ENCODE data around the gene MMD.

MMD gene

DNA sequence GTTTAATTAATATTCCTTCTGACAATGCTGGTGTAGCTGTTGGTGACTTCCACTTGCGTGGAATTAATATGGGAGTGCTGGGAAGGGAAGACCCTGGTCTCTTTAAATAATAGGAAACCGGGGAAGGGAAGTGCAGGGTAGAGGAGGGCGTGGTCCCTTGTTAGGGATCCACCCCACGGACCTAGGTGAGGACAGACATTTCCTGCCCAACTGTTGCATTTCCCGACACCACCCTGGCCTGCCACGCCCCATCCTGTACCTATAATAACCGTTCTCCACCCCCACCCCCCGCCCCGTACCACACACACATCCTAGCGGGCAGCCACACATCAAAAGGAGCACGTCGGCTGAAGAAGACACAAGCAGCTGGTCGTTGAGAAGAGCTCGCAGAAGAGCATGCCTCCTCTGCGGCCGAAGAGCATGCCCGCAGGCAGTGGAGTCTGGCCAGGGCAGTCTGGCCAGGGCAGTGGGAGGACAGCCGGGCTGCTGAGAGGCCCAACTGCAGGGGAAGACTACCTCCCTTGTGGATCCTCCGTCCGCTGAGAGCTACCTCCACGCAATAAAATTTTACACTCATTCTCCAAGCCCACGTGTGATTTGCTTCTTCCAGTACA is 36.8 kb upstream of the MMD start:
- TF ChIP-seq, protein P1, sequence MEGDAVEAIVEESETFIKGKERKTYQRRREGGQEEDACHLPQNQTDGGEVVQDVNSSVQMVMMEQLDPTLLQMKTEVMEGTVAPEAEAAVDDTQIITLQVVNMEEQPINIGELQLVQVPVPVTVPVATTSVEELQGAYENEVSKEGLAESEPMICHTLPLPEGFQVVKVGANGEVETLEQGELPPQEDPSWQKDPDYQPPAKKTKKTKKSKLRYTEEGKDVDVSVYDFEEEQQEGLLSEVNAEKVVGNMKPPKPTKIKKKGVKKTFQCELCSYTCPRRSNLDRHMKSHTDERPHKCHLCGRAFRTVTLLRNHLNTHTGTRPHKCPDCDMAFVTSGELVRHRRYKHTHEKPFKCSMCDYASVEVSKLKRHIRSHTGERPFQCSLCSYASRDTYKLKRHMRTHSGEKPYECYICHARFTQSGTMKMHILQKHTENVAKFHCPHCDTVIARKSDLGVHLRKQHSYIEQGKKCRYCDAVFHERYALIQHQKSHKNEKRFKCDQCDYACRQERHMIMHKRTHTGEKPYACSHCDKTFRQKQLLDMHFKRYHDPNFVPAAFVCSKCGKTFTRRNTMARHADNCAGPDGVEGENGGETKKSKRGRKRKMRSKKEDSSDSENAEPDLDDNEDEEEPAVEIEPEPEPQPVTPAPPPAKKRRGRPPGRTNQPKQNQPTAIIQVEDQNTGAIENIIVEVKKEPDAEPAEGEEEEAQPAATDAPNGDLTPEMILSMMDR (IDR thresholded peaks at IDR 0.05; ENCODE audit: low read depth, low read length), result no peak
- DNase-seq (ENCODE audit: extremely low read depth, low read depth), result no peak

DNA sequence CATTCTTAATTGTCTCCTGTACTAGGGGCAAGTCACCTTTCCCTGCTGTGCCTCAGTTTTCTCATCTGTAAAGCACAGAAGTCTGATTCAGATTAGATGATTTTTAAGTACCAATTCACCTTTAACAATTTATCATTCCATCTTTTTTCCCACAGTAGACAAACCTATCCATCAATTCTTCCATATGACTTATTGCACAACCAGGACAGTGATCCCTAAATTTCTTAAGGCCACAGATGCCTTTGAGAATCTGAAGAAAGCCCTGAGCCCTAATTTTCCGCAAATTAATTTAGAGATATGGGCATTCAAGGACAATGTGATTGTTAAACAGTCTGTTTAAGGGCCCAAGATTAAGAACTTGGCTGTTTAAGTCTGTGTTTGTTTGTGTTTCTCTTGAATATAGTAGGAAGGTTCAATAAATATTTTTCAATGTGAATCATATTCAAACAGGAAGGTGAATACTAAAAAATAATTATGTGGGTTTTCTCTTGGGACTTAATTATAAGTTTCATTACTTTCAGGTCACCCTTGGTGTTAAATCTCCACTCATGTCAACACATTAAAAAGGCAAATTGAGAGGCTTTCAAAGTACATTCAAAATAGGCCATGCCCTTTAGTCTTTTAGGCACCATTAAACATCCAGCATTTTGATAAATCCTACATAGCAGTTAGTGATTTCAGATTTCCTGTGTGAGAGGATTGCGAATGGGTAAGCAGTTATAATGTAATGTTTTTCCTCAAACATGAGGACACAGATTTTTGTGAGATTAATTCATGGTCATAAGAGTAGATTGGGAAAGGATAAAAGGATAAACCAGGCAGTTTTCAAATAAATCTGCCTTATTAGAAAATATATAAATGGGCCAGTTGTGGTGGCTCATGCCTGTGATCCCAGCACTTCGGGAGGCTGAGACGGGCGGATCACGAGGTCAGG is 34.9 kb upstream of the MMD start:
- TF ChIP-seq, protein P1 (IDR thresholded peaks at IDR 0.05; ENCODE audit: low read depth, low read length), result no peak
- no peak for DNase-seq (ENCODE audit: extremely low read depth, low read depth)

DNA sequence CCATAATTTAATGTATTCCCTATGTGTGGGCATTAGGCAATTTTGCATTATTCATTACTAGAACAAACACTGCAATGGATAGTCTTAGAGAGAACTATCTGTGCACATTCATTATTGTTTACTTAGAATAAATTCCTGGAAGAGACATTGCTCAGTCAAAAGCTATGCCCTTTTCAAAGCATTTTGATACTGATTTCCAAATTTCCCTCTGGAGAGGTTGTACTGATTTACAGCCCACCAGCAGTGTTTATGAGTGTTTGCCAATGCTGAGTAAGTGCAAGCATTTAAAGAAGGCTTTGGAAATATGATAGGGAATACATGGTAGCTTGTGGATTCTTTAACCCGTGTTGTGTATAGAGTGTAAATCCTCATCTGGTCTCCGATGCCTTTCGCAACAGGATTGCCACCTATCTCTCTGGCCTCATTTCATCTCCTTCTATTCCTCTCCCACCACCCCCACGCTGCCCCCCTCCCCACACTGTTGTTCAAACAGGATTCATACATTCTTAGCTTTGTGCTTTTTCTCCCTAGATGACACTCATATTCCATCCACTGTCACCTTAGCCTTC is 33.4 kb upstream of the MMD start:
- TF ChIP-seq, protein P1 (IDR thresholded peaks at IDR 0.05; ENCODE audit: low read depth, low read length), result no peak
- DNase-seq (ENCODE audit: extremely low read depth, low read depth), result peak; percentile 56

DNA sequence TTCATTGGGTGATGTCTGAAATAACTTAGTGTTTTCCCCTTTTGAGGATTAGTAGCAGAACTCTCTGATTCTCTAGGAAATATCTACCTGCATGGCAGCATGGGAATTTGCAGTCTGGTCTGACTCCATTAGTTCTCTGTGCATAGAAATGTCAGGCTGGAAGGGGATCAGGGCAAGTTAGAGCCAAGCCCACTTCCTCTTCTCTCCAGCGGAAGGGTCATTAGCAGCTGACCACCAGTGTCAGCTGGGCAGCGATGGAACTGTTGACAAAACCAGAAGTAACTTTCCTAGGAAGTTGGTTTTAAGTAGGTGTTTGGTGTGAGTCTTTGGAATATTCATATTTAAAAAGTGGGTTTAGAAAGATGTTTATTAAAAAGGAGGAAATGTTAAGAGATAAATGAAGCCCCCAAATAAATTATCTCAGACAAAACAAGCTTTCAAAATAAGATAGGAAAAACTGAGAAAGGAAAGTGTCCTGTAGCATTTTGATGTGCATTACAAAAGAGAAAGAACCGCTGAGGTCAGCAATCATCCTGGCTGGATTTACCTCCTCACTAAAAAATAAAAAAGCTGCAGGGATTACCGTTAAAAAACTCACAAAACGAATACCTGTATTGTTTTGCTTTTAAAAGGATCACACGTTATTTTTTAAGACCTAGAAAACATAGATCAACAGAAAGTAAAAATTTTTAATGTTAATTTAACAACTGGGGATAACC is 32.4 kb upstream of the MMD start:
- DNase-seq (ENCODE audit: extremely low read depth, low read depth), result no peak

DNA sequence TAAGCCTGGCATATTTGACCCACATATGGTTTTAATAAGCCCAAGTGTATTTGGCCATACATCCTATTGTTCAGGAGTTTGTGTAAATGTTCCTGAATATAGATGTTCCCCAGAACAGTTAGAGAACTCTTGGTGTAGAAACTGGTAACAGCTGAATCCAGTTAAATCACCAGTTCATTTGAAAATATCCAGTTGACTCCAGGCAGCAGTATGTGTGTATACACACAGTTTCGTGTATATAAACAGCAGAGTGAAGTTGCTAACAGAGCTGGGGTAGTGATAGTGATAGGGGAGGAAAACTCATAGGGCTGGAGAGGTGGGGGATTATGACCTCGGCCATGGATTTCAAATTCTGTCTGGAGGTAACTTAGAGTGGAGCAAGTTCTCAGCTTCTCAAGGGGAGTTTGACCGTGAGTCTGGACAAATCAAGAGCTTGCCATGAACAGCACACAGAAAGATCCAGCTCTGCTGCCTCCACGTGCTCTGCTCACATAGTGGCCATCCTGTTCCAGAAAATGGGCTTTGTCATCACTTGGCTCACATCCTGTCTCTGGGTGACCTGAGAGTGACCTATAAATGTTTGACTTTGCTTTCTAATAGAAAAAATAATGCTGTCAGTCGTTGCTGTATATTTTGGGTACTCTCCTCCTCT is 30.6 kb upstream of the MMD start:
- no peak for DNase-seq (ENCODE audit: extremely low read depth, low read depth)
- TF ChIP-seq, protein P1 (IDR thresholded peaks at IDR 0.05; ENCODE audit: low read depth, low read length), result no peak

More for the DNA sequence above, 32.4 kb upstream of the MMD start:
- TF ChIP-seq, protein P1 (IDR thresholded peaks at IDR 0.05; ENCODE audit: low read depth, low read length), result no peak

DNA sequence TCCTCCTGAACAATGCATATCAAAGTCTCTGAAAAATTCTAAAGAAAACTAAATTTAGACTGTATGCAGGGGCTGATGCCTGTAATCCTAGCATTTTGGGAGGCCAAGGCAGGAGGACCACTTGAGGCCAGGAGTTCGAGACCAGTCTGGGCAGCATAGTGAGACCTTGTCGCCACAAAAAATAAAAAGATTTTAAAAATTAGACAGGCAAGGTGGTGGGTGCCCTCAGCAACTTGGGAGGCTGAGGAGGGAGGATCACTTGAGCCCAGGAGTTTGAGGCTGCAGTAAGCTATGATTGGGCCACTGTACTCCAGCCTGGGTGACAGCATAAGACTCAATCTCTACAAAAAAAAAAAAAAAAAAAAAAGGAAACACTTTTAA is 30.1 kb upstream of the MMD start:
- TF ChIP-seq, protein P1 (IDR thresholded peaks at IDR 0.05; ENCODE audit: low read depth, low read length), result no peak
- no peak for DNase-seq (ENCODE audit: extremely low read depth, low read depth)

Data from AG09319 (cell line).